Astrocyte (in vitro differentiated cells and primary cell): ENCODE data around the gene SLC4A7.

ENCODE experiments used
- CTCF ChIP-seq: IDR thresholded peaks from 2 replicates; pipeline ENCODE4 v1.5.1; 2011; ENCODE audit warnings: low read depth, mild to moderate bottlenecking, inconsistent platforms, low read length, moderate library complexity; ENCODE audit not compliant: insufficient read depth
- EZH2 ChIP-seq: IDR thresholded peaks from 2 replicates; pipeline ENCODE4 v1.6.1; 2012; ENCODE audit warnings: mild to moderate bottlenecking, low read length, inconsistent platforms; ENCODE audit not compliant: insufficient read depth

- no peak for TF ChIP-seq CTCF
- no peak for TF ChIP-seq EZH2
Observed at GRCh38 chr3:27456554-27456953, 27.6 kb downstream of the SLC4A7 start.
